Nephron progenitor cell (in vitro differentiated cells): Measurements from ENCODE around the gene DOP1A.

Source experiments
- DNase-seq: peaks from one replicate; pipeline ENCODE4 v3.0.0; 2021
- H3K27ac Mint-ChIP-seq: 2 replicates; pipeline ENCODE4 v1.8.0; 2021; ENCODE audit warnings: mild to moderate bottlenecking, moderate library complexity, mixed read lengths
- H3K27me3 Mint-ChIP-seq: 2 replicates; pipeline ENCODE4 v1.8.0; 2021; ENCODE audit warnings: mild to moderate bottlenecking, low read depth, mixed read lengths; ENCODE audit not compliant: poor library complexity
- H3K36me3 Mint-ChIP-seq: 2 replicates; pipeline ENCODE4 v1.8.0; 2021; ENCODE audit warnings: low read depth, mixed read lengths
- H3K4me1 Mint-ChIP-seq: 2 replicates; pipeline ENCODE4 v1.8.0; 2021; ENCODE audit warnings: mixed read lengths
- H3K4me3 Mint-ChIP-seq: 2 replicates; pipeline ENCODE4 v1.8.0; 2021; ENCODE audit warnings: mild to moderate bottlenecking, moderate library complexity, mixed read lengths
- H3K9me3 Mint-ChIP-seq: 2 replicates; pipeline ENCODE4 v1.8.0; 2021; ENCODE audit warnings: mild to moderate bottlenecking, moderate library complexity, mixed read lengths
- TF ChIP-seq, protein P1 (sequence below): fragments of 200-600 bp; sonication (generic); IDR thresholded peaks from 2 replicates; pipeline ENCODE4 v1.5.0; 2021; ENCODE audit warnings: antibody characterized with exemption

Gene DOP1A

DNA sequence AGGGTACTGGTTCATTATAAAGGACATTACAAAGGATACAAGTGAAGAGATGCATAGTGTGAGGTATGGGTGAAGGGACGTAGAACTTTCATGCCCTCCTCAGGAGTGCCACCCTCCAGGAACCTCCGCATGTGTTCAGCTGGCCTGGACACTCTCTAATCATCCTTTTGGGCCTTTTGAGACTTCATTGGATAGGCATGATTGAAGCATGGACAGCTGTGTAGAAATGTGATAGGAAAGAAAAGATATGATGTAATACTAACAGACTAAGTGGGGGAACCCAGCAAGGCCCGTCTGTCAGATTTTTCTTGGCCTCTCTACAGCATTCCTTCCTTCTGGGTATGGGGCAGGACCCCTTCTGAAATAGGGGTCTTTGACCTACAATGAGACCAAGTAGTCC, 31.1 kb downstream of the DOP1A start:
- no peak for DNase-seq
- H3K4me3 Mint-ChIP-seq, result no peak overlapping the region
- no peak overlapping the region for H3K27ac Mint-ChIP-seq

GRCh38 chr6:83108378-83108777, 40.9 kb downstream of the DOP1A start:
- Mint-ChIP-seq H3K27me3 (no peaks in the 10 kb centered on the region), H3K27ac (no peak overlapping the region), H3K4me1 (no peaks in the 10 kb centered on the region), H3K4me3 (no peak overlapping the region), H3K9me3 (peaks cover 15% of the 10 kb centered on the region), H3K36me3 (peaks cover 23% of the 10 kb centered on the region)
- TF ChIP-seq, protein P1, sequence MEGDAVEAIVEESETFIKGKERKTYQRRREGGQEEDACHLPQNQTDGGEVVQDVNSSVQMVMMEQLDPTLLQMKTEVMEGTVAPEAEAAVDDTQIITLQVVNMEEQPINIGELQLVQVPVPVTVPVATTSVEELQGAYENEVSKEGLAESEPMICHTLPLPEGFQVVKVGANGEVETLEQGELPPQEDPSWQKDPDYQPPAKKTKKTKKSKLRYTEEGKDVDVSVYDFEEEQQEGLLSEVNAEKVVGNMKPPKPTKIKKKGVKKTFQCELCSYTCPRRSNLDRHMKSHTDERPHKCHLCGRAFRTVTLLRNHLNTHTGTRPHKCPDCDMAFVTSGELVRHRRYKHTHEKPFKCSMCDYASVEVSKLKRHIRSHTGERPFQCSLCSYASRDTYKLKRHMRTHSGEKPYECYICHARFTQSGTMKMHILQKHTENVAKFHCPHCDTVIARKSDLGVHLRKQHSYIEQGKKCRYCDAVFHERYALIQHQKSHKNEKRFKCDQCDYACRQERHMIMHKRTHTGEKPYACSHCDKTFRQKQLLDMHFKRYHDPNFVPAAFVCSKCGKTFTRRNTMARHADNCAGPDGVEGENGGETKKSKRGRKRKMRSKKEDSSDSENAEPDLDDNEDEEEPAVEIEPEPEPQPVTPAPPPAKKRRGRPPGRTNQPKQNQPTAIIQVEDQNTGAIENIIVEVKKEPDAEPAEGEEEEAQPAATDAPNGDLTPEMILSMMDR, result no peak
- no peak for DNase-seq

More for the DNA sequence above, 31.1 kb downstream of the DOP1A start:
- TF ChIP-seq, protein P1, result no peak
- H3K4me1 Mint-ChIP-seq, result no peaks in the 10 kb centered on the region
- H3K27me3 Mint-ChIP-seq, result no peaks in the 10 kb centered on the region
- peaks cover 2% of the 10 kb centered on the region for H3K9me3 Mint-ChIP-seq
- peaks cover 37% of the 10 kb centered on the region for H3K36me3 Mint-ChIP-seq

DNA sequence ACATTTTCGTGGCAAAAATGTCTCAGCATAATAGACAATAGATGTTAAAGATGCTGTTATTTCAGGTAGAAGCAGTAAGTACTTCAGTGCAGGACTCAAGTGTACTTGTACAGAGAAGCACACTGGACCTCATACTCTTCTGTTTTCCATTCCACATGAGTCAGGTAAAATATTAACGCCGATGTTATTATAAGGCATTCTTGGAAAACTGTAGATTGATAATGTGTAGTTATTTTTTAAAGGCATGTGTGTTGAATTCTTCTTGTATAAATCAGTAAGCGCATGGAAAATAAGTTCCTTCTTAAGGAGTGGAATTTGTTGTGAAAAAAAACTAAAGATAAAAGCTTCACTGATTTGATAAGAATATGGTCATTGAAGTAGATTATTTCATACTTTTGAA, 45.8 kb downstream of the DOP1A start:
- Mint-ChIP-seq H3K36me3 (peaks cover 13% of the 10 kb centered on the region), H3K9me3 (no peaks in the 10 kb centered on the region), H3K27me3 (no peaks in the 10 kb centered on the region), H3K27ac (no peak overlapping the region), H3K4me1 (no peaks in the 10 kb centered on the region), H3K4me3 (no peak overlapping the region)
- no peak for DNase-seq
- TF ChIP-seq, protein P1, result no peak

DNA sequence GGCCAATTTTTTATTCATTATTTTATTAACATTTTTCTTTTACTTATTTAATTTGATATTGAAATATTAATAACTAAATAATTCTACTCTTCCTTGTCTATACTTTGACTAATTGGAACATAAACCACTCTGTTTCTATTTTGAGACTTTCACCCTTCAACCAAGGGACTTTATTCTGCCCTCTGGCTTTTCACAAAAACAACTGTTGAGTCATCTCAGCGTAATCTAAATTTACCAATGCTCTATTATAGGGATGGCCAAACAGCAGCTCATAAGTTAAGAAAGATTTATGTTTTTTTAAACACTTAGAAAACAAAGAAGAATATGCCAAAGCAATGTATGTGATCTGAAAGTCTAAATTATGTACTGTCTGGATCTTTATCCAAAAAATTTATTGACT, 46.7 kb downstream of the DOP1A start:
- Mint-ChIP-seq H3K4me1 (no peaks in the 10 kb centered on the region), H3K27me3 (no peaks in the 10 kb centered on the region), H3K9me3 (no peaks in the 10 kb centered on the region), H3K36me3 (peaks cover 13% of the 10 kb centered on the region), H3K27ac (no peak overlapping the region), H3K4me3 (no peak overlapping the region)
- DNase-seq, result no peak
- TF ChIP-seq, protein P1, result no peak

- TF ChIP-seq, protein P1, result no peak
- H3K4me3 Mint-ChIP-seq, result no peak overlapping the region
- peaks cover 7% of the 10 kb centered on the region for H3K36me3 Mint-ChIP-seq
- no peak for DNase-seq
- no peaks in the 10 kb centered on the region for H3K4me1 Mint-ChIP-seq
- H3K27me3 Mint-ChIP-seq, result no peaks in the 10 kb centered on the region
- no peak overlapping the region for H3K27ac Mint-ChIP-seq
- H3K9me3 Mint-ChIP-seq, result no peaks in the 10 kb centered on the region
Measured at GRCh38 chr6:83117802-83118201, 50.3 kb downstream of the DOP1A start.

DNA sequence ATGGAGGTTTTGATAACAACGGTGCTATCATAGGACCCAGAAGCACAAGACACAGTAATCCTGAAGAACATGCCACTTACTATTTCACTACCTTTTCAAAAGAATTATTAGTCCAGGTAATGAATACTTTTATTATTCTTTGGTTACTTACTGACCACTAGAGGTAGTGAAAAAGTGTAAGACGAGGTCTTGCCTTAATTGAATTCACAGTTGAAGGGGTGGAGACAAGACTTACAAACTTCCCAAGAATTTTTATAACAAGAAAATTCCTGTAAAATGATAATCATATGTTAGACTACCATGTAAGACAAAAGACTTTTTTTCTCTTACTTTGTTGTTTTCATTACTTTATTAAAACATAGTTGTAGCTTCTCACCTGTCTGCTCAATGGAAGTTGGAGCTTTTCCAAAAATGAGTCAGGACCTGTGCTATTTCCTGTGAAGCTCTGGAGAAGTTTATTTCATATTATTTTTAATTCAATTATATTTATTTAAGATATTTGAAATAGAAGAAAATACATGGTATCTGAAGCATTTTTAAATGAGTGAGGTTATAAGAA, 52.4 kb downstream of the DOP1A start:
- TF ChIP-seq, protein P1, result no peak
- Mint-ChIP-seq H3K9me3 (no peaks in the 10 kb centered on the region), H3K4me3 (no peak overlapping the region), H3K27ac (no peak overlapping the region), H3K4me1 (no peaks in the 10 kb centered on the region), H3K27me3 (no peaks in the 10 kb centered on the region), H3K36me3 (peaks cover 13% of the 10 kb centered on the region)
- DNase-seq, result no peak
